OCI-LY7 (cell line): ENCODE measurements around the gene NCKIPSD. TPM values are rescaled to one million over a fixed set of nuclear protein-coding genes. Genes with fewer than 3 reads are reported as not detected.

ENCODE experiments used
- BruUV-seq: library from RNA; stranded (reverse); fragments of 400-500 nt; replicated peaks from 2 replicates; lab custom pipeline; 2021; lab: Mats Ljungman, UMichigan
- CTCF ChIA-PET: fragments of 300-600 bp; sonication (Branson Sonifier 250); formaldehyde crosslinking; loops from one replicate; lab custom pipeline; 2022; ENCODE audit warnings: antibody characterized with exemption; ENCODE audit not compliant: unreplicated experiment; lab: Charles Lee
- POLR2A ChIA-PET: fragments of 300-600 bp; sonication (Branson Sonifier 250); formaldehyde crosslinking; loops from one replicate; lab custom pipeline; 2022; ENCODE audit warnings: antibody characterized with exemption; lab: Charles Lee
- DNase-seq: peaks from one replicate; pipeline ENCODE4 v3.0.0-alpha.2; 2015; ENCODE audit warnings: low spot score
- H2AFZ ChIP-seq: fragments of 200-600 bp; sonication (generic), shearing (Covaris generic); 2 replicates; pipeline ENCODE4 v1.6.1; 2014; ENCODE audit warnings: mild to moderate bottlenecking, antibody characterized with exemption, low read length, moderate library complexity
- H3K27ac ChIP-seq: fragments of 200-600 bp; sonication (generic); 2 replicates; pipeline ENCODE4 v1.5.1; 2014; ENCODE audit warnings: mixed run types, low read depth, mild to moderate bottlenecking, moderate library complexity, low read length, inconsistent platforms; ENCODE audit not compliant: poor library complexity, severe bottlenecking
- H3K36me3 ChIP-seq: fragments of 200-600 bp; sonication (generic); 2 replicates; pipeline ENCODE4 v1.6.1; 2014; ENCODE audit warnings: mild to moderate bottlenecking, antibody characterized with exemption, low read length, moderate library complexity, mixed read lengths; ENCODE audit not compliant: insufficient read depth
- H3K4me1 ChIP-seq: fragments of 200-600 bp; sonication (generic); 2 replicates; pipeline ENCODE4 v1.5.1; 2014; ENCODE audit warnings: mild to moderate bottlenecking, low read length; ENCODE audit not compliant: insufficient read depth, poor library complexity, severe bottlenecking
- H3K4me2 ChIP-seq: fragments of 200-600 bp; sonication (generic); 2 replicates; pipeline ENCODE4 v1.6.1; 2014; ENCODE audit warnings: mild to moderate bottlenecking, low read length
- H3K4me3 ChIP-seq: fragments of 200-600 bp; sonication (generic); 2 replicates; pipeline ENCODE4 v1.5.1; 2014; ENCODE audit warnings: mild to moderate bottlenecking, low read depth, low read length; ENCODE audit not compliant: poor library complexity, severe bottlenecking
- H3K79me2 ChIP-seq: fragments of 200-600 bp; sonication (generic); 2 replicates; pipeline ENCODE4 v1.6.1; 2016; ENCODE audit warnings: low read depth, mild to moderate bottlenecking, low read length, moderate library complexity, mixed read lengths; ENCODE audit not compliant: insufficient read depth
- H3K9me2 ChIP-seq: fragments of 200-600 bp; sonication (generic); 2 replicates; pipeline ENCODE4 v1.6.1; 2016; ENCODE audit warnings: mild to moderate bottlenecking, low read length, mixed read lengths; ENCODE audit not compliant: insufficient read depth
- H3K9me3 ChIP-seq: fragments of 200-600 bp; sonication (generic); 2 replicates; pipeline ENCODE4 v1.6.1; 2014; ENCODE audit warnings: mild to moderate bottlenecking, mixed run types, low read length, mixed read lengths
- H4K20me1 ChIP-seq: fragments of 200-600 bp; sonication (generic); 2 replicates; pipeline ENCODE4 v1.6.1; 2014; ENCODE audit warnings: mild to moderate bottlenecking, antibody characterized with exemption, low read length, moderate library complexity, mixed read lengths; ENCODE audit not compliant: insufficient read depth
- CTCF ChIP-seq: fragments of 200-600 bp; sonication (generic); conservative IDR thresholded peaks from 2 replicates; pipeline ENCODE4 v1.5.1; 2014; ENCODE audit warnings: mild to moderate bottlenecking, antibody characterized with exemption, low read length, moderate library complexity, mixed read lengths
- EZH2phosphoT487 ChIP-seq: fragments of 200-600 bp; sonication (generic); IDR thresholded peaks from 2 replicates; pipeline ENCODE4 v1.6.1; 2018; ENCODE audit warnings: low read depth, borderline replicate concordance, mild to moderate bottlenecking, mixed run types, antibody characterized with exemption, low read length, moderate library complexity, mixed read lengths
- intact Hi-C: fragments of 100-400 bp; cut with micrococcal nuclease; formaldehyde crosslinking; loops from one replicate; pipeline ENCODE4 v1.10.0; 2022; ENCODE audit not compliant: unreplicated experiment
- microRNA-seq: library from miRNA; unstranded; fragments of <30 nt; microRNA quantifications from one replicate; pipeline ENCODE4 v1.2.0, GENCODE V29; 2022; ENCODE audit warnings: borderline replicate concordance
- small RNA-seq: library from RNA; depleted of rRNA; stranded (forward); fragments of <200 nt; gene quantifications from one replicate; pipeline ENCODE3, GENCODE V24; 2014
- total RNA-seq, 2 experiments: library from RNA; depleted of rRNA in 1 of 2; stranded (reverse); fragments of >200 nt in 1 of 2; shearing (Covaris generic) in 1 of 2; gene quantifications; 2 replicates each; pipeline ENCODE4 v1.2.3, GENCODE V29; 2014 to 2022

Gene NCKIPSD
- total RNA-seq, 2 experiments from 2014 or later: 34.8 to 39.9 TPM

- peaks cover 11% of the 10 kb centered on the region; the same call in 1 of the 2 replicates for H3K36me3 ChIP-seq
- no peak overlapping the region for H3K4me2 ChIP-seq
- CTCF ChIA-PET: no interaction called here
- H3K4me1 ChIP-seq: peaks cover 9% of the 10 kb centered on the region
- H4K20me1 ChIP-seq: no peaks in the 10 kb centered on the region
- peak; percentile 37 for DNase-seq
- no peaks in the 10 kb centered on the region for H3K79me2 ChIP-seq
- H3K9me3 ChIP-seq: peaks cover under 1% of the 10 kb centered on the region; the same call in 1 of the 2 replicates
- BruUV-seq: no TSS peak
- no peak overlapping the region for H3K27ac ChIP-seq
- 0 out of 2 replicates have a peak overlapping the region, but pooled peaks have one; percentile 10 for H2AFZ ChIP-seq
- POLR2A ChIA-PET: interaction anchor here (0.5 to 0.9 kb wide), 6 partner anchors 8 to 561 kb away, joined by 3 to 6 read pairs (median 4); no protein-coding TSS in a partner anchor
- no peak overlapping the region for H3K4me3 ChIP-seq
- TF ChIP-seq CTCF (no peak), EZH2phosphoT487 (no peak)
- intact Hi-C loops: no loop called here
- no peaks in the 10 kb centered on the region for H3K9me2 ChIP-seq
Observed at GRCh38 chr3:48623851-48624547, 61.7 kb downstream of the NCKIPSD start.

Small RNA genes lying within 50 kb of the gene (microRNA-seq; reads per million reads assigned to microRNA genes)
- not detected for gene MIR4793

Small RNA genes lying within 50 kb of the gene (small RNA-seq; reads per million reads assigned to genes)
- gene AC141002.1: not detected

Other genes starting within 250 kb of the NCKIPSD start
- 22.0 and 23.0 TPM in 2 replicates for gene CCDC51, start 245.8 kb downstream of the NCKIPSD start, total RNA-seq (2014; rRNA removed; shearing (Covaris generic))
- gene CCDC51, start 245.8 kb downstream of the NCKIPSD start, total RNA-seq (2022): 21.2 and 24.9 TPM in 2 replicates
- 313 and 486 TPM in 2 replicates for gene TMA7, start 245.7 kb downstream of the NCKIPSD start, total RNA-seq (2014; rRNA removed; shearing (Covaris generic))
- 226 and 250 TPM in 2 replicates for gene TMA7, start 245.7 kb downstream of the NCKIPSD start, total RNA-seq (2022)
- gene ATRIP, start 239.2 kb downstream of the NCKIPSD start, total RNA-seq (2014; rRNA removed; shearing (Covaris generic)): 16.3 and 16.8 TPM in 2 replicates
- gene ATRIP, start 239.2 kb downstream of the NCKIPSD start, total RNA-seq (2022): 20.3 and 24.5 TPM in 2 replicates
- gene SHISA5, start 181.7 kb downstream of the NCKIPSD start, total RNA-seq (2014; rRNA removed; shearing (Covaris generic)): 80.5 and 102 TPM in 2 replicates
- gene SHISA5, start 181.7 kb downstream of the NCKIPSD start, total RNA-seq (2022): 97.1 and 97.3 TPM in 2 replicates
- gene PFKFB4, start 129.1 kb downstream of the NCKIPSD start, total RNA-seq (2014; rRNA removed; shearing (Covaris generic)): 3.8 and 5.0 TPM in 2 replicates
- gene PFKFB4, start 129.1 kb downstream of the NCKIPSD start, total RNA-seq (2022): 10.8 and 29.0 TPM in 2 replicates
- gene UCN2, start 122.1 kb downstream of the NCKIPSD start, total RNA-seq (2014; rRNA removed; shearing (Covaris generic)): 0.16 TPM in 1 of 2 replicates, not detected in the other
- gene UCN2, start 122.1 kb downstream of the NCKIPSD start, total RNA-seq (2022): not detected in 2 replicates
- 4.1 and 7.9 TPM in 2 replicates for gene COL7A1, start 90.6 kb downstream of the NCKIPSD start, total RNA-seq (2014; rRNA removed; shearing (Covaris generic))
- gene COL7A1, start 90.6 kb downstream of the NCKIPSD start, total RNA-seq (2022): 7.0 and 10.8 TPM in 2 replicates
- gene UQCRC1, start 76.3 kb downstream of the NCKIPSD start, total RNA-seq (2014; rRNA removed; shearing (Covaris generic)): 125 and 168 TPM in 2 replicates
- gene UQCRC1, start 76.3 kb downstream of the NCKIPSD start, total RNA-seq (2022): 159 and 194 TPM in 2 replicates
- not detected in 2 replicates for gene TMEM89, start 64.1 kb downstream of the NCKIPSD start, total RNA-seq (2014; rRNA removed; shearing (Covaris generic))
- gene TMEM89, start 64.1 kb downstream of the NCKIPSD start, total RNA-seq (2022): 1.6 TPM in 1 of 2 replicates, not detected in the other
- gene SLC26A6, start 50.5 kb downstream of the NCKIPSD start, total RNA-seq (2014; rRNA removed; shearing (Covaris generic)): 28.4 and 42.1 TPM in 2 replicates
- gene SLC26A6, start 50.5 kb downstream of the NCKIPSD start, total RNA-seq (2022): 37.2 and 47.3 TPM in 2 replicates
- gene CELSR3, start 23.0 kb downstream of the NCKIPSD start, total RNA-seq (2014; rRNA removed; shearing (Covaris generic)): 2.3 and 3.0 TPM in 2 replicates
- gene CELSR3, start 23.0 kb downstream of the NCKIPSD start, total RNA-seq (2022): 8.4 and 9.1 TPM in 2 replicates
- 63.4 and 77.0 TPM in 2 replicates for gene IP6K2, start 31.3 kb upstream of the NCKIPSD start, total RNA-seq (2014; rRNA removed; shearing (Covaris generic))
- gene IP6K2, start 31.3 kb upstream of the NCKIPSD start, total RNA-seq (2022): 92.7 and 96.9 TPM in 2 replicates
- gene PRKAR2A, start 162.0 kb upstream of the NCKIPSD start, total RNA-seq (2014; rRNA removed; shearing (Covaris generic)): 13.8 and 16.0 TPM in 2 replicates
- 19.6 and 22.4 TPM in 2 replicates for gene PRKAR2A, start 162.0 kb upstream of the NCKIPSD start, total RNA-seq (2022)
- 20.9 and 21.3 TPM in 2 replicates for gene SLC25A20, start 213.0 kb upstream of the NCKIPSD start, total RNA-seq (2014; rRNA removed; shearing (Covaris generic))
- 19.1 and 20.1 TPM in 2 replicates for gene SLC25A20, start 213.0 kb upstream of the NCKIPSD start, total RNA-seq (2022)
- gene ARIH2, start 232.9 kb upstream of the NCKIPSD start, total RNA-seq (2014; rRNA removed; shearing (Covaris generic)): 121 and 124 TPM in 2 replicates
- gene ARIH2, start 232.9 kb upstream of the NCKIPSD start, total RNA-seq (2022): 113 and 131 TPM in 2 replicates